HL-60 (cell line): Measurements from ENCODE around the gene WSCD1.

Experiments
- DNase-seq, 2 experiments: peaks; one replicate each; pipeline ENCODE4 v3.0.0-alpha.2; 2010 to 2020; ENCODE audit warnings: low read depth in 1 of 2, low spot score in 1 of 2
- H3K27ac ChIP-seq: fragments of 250-450 bp; sonication (Bioruptor Pico); replicated peaks from 2 replicates; pipeline ENCODE4 v1.5.1; 2020; ENCODE audit warnings: mild to moderate bottlenecking, moderate library complexity
- H3K27me3 ChIP-seq: fragments of 250-450 bp; sonication (Bioruptor Pico); 2 replicates; pipeline ENCODE4 v1.5.1; 2021; ENCODE audit warnings: mild to moderate bottlenecking, moderate library complexity; ENCODE audit not compliant: insufficient read depth, poor library complexity, severe bottlenecking
- H3K4me3 ChIP-seq: replicated peaks from 2 replicates; pipeline ENCODE4 v1.5.1; 2011; ENCODE audit warnings: mild to moderate bottlenecking, control low read depth, low read length; ENCODE audit not compliant: insufficient read depth
- GABPA ChIP-seq: IDR thresholded peaks from 2 replicates; pipeline ENCODE4 v1.6.1; 2012; ENCODE audit warnings: low read depth
- POLR2AphosphoS5 ChIP-seq: IDR thresholded peaks from 2 replicates; pipeline ENCODE4 v1.6.1; 2012; ENCODE audit warnings: low read depth
- REST ChIP-seq: IDR thresholded peaks from 2 replicates; pipeline ENCODE4 v1.6.1; 2012; ENCODE audit warnings: low read depth; ENCODE audit not compliant: insufficient replicate concordance
- SPI1 ChIP-seq: IDR thresholded peaks from 2 replicates; pipeline ENCODE4 v1.6.1; 2012; ENCODE audit warnings: low read depth, mild to moderate bottlenecking, borderline replicate concordance
- TF ChIP-seq, protein P1 (sequence below): IDR thresholded peaks from one replicate; pipeline ENCODE4 v1.5.1; 2011; ENCODE audit warnings: low read length, control low read depth, inconsistent platforms; ENCODE audit not compliant: insufficient read depth

The WSCD1 gene

GRCh38 chr17:6094453-6094852 is 24.3 kb downstream of the WSCD1 start:
- TF ChIP-seq, protein P1, sequence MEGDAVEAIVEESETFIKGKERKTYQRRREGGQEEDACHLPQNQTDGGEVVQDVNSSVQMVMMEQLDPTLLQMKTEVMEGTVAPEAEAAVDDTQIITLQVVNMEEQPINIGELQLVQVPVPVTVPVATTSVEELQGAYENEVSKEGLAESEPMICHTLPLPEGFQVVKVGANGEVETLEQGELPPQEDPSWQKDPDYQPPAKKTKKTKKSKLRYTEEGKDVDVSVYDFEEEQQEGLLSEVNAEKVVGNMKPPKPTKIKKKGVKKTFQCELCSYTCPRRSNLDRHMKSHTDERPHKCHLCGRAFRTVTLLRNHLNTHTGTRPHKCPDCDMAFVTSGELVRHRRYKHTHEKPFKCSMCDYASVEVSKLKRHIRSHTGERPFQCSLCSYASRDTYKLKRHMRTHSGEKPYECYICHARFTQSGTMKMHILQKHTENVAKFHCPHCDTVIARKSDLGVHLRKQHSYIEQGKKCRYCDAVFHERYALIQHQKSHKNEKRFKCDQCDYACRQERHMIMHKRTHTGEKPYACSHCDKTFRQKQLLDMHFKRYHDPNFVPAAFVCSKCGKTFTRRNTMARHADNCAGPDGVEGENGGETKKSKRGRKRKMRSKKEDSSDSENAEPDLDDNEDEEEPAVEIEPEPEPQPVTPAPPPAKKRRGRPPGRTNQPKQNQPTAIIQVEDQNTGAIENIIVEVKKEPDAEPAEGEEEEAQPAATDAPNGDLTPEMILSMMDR, result no peak
- TF ChIP-seq POLR2AphosphoS5 (no peak), GABPA (no peak), REST (no peak), SPI1 (no peak)
- Histone ChIP-seq H3K4me3 (no peak overlapping the region), H3K27me3 (no peaks in the 10 kb centered on the region), H3K27ac (no peak overlapping the region)
- DNase-seq, result no peak

DNA sequence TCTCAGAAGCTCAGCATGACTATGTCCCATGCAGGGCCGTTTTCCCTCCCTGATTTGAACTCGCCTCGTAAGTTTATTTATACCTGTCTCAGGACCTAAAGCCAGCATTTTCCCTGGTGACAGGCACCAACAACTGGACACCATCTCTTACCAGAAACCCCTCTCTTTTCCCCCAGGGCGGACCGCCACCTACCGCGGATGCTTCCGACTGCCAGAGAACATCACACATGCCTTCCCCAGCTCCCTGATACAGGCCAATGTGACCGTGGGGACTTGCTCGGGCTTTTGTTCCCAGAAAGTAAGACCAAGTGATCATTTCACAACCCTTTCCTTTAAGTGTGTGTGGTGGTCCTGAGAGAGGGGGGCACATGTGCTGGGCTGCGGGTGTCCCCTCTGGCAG is 24.7 kb downstream of the WSCD1 start:
- Histone ChIP-seq H3K27ac (no peak overlapping the region), H3K27me3 (no peaks in the 10 kb centered on the region)
- no peak for TF ChIP-seq POLR2AphosphoS5
- no peak for TF ChIP-seq SPI1
- TF ChIP-seq GABPA, result no peak
- no peak for TF ChIP-seq REST
- TF ChIP-seq, protein P1, result no peak

DNA sequence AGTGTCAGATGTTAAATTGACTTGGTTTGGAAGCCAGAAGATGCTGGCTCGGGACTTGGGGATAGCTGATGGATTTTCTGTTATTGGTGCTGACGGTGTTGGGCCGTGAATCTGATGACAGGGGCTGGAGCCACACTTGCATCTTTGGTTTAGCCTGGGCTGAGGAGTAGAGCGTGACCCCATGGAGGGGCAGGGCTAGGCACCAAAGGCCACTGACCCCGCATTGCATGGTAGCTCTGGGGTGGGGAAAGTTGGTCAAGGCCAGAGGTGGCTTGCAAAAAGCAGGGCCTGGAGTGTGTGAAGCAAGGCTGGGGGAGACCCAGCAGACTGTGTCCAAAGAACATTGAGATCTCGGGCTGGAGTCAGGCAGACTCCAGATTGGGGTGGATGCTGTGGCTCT is 25.3 kb downstream of the WSCD1 start:
- DNase-seq, result no peak
- Histone ChIP-seq H3K27ac (no peak overlapping the region), H3K4me3 (no peak overlapping the region), H3K27me3 (no peaks in the 10 kb centered on the region)
- TF ChIP-seq GABPA (no peak), REST (no peak), POLR2AphosphoS5 (no peak), SPI1 (no peak)
- TF ChIP-seq, protein P1, result no peak

More for the DNA sequence above, 24.7 kb downstream of the WSCD1 start:
- no peak overlapping the region for H3K4me3 ChIP-seq
- DNase-seq, result no peak
